Fibroblast of upper back skin (primary cell): Measurements from ENCODE around the gene PTGR3.
A peak's percentile ranks its signal among the peaks of the same experiment; 100 is the strongest.
"Not testable (repeated sequence)": the region's sequence is repeated elsewhere in the genome, so short reads cannot be mapped to it uniquely, and the experiment has no call there.

Experiments used
- DNase-seq: peaks from one replicate; pipeline ENCODE4 v3.0.0-alpha.2; 2013

Gene PTGR3

GRCh38 chr18:75201282-75202270, 7.4 kb downstream of the PTGR3 start:
- DNase-seq = no peak

- DNase-seq = no peak
Measured at GRCh38 chr18:75200605-75201280, 8.2 kb downstream of the PTGR3 start.

GRCh38 chr18:75200071-75200470, 8.9 kb downstream of the PTGR3 start:
- no peak for DNase-seq

- no peak for DNase-seq
Measured at GRCh38 chr18:75199327-75199726, 9.6 kb downstream of the PTGR3 start.

GRCh38 chr18:75198036-75198435, 10.9 kb downstream of the PTGR3 start:
- peak; percentile 57 for DNase-seq

- DNase-seq = no peak
Measured at GRCh38 chr18:75192899-75193298, 16.0 kb downstream of the PTGR3 start.

- DNase-seq = no peak
Measured at GRCh38 chr18:75189696-75190095, 19.2 kb downstream of the PTGR3 start.

- not testable (repeated sequence) for DNase-seq
Measured at GRCh38 chr18:75187702-75188101, 21.2 kb downstream of the PTGR3 start.

GRCh38 chr18:75185460-75185859, 23.5 kb downstream of the PTGR3 start:
- DNase-seq = no peak

- DNase-seq = no peak
Measured at GRCh38 chr18:75183973-75184493, 24.9 kb downstream of the PTGR3 start.

GRCh38 chr18:75183524-75183923, 25.4 kb downstream of the PTGR3 start:
- DNase-seq = no peak

GRCh38 chr18:75179819-75180600, 28.9 kb downstream of the PTGR3 start:
- DNase-seq = no peak

GRCh38 chr18:75178376-75178775, 30.6 kb downstream of the PTGR3 start:
- DNase-seq = no peak

GRCh38 chr18:75176849-75177248, 32.1 kb downstream of the PTGR3 start:
- no peak for DNase-seq

GRCh38 chr18:75173738-75174137, 35.2 kb downstream of the PTGR3 start:
- no peak for DNase-seq

- DNase-seq = peak; percentile 4
Measured at GRCh38 chr18:75173125-75173432, 35.9 kb downstream of the PTGR3 start.

- no peak for DNase-seq
Measured at GRCh38 chr18:75172299-75173124, 36.4 kb downstream of the PTGR3 start.

GRCh38 chr18:75170916-75171315, 38.0 kb downstream of the PTGR3 start:
- no peak for DNase-seq

GRCh38 chr18:75170022-75170789, 38.7 kb downstream of the PTGR3 start:
- no peak for DNase-seq

GRCh38 chr18:75169411-75169810, 39.5 kb downstream of the PTGR3 start:
- DNase-seq = no peak

GRCh38 chr18:75168619-75169018, 40.3 kb downstream of the PTGR3 start:
- no peak for DNase-seq
